T-helper 1 cell treated with Interleukin-12 subunit alpha and Interleukin-12 subunit beta and Interleukin-4 antibody, amounts not matched to agents 30 μg/mL and 1 μg/mL, for 36 hours (primary cell): ENCODE data around the gene ZFR2.
"Not testable (repeated sequence)": the region's sequence is repeated elsewhere in the genome, so short reads cannot be mapped to it uniquely, and the experiment has no call there.

Source experiments
- H3K27ac Mint-ChIP-seq: one replicate; pipeline ENCODE4 v1.8.0; 2021; ENCODE audit warnings: mild to moderate bottlenecking, mixed read lengths
- H3K27me3 Mint-ChIP-seq: one replicate; pipeline ENCODE4 v1.8.0; 2021; ENCODE audit warnings: low read depth, mixed read lengths
- H3K36me3 Mint-ChIP-seq: one replicate; pipeline ENCODE4 v1.8.0; 2021; ENCODE audit warnings: low read depth, mixed read lengths
- H3K4me1 Mint-ChIP-seq: one replicate; pipeline ENCODE4 v1.8.0; 2021; ENCODE audit warnings: low read depth, mixed read lengths
- H3K4me3 Mint-ChIP-seq: one replicate; pipeline ENCODE4 v1.8.0; 2021; ENCODE audit warnings: mild to moderate bottlenecking, moderate library complexity, mixed read lengths
- H3K9me3 Mint-ChIP-seq: one replicate; pipeline ENCODE4 v1.8.0; 2021; ENCODE audit warnings: mixed read lengths

ZFR2 gene

GRCh38 chr19:3868770-3869456 is at the start of gene ZFR2:
ZFR2 (minus strand) TSS chr19:3869038; CDS start chr19:3869017, 21 bp downstream.
- H3K4me1 Mint-ChIP-seq: peaks cover 3% of the 10 kb centered on the region
- peaks cover 5% of the 10 kb centered on the region for H3K9me3 Mint-ChIP-seq
- H3K36me3 Mint-ChIP-seq: peaks cover 2% of the 10 kb centered on the region
- H3K27ac Mint-ChIP-seq: no peak within 1 kb of the TSS
- H3K27me3 Mint-ChIP-seq: peaks cover 36% of the 10 kb centered on the region
- no peak within 1 kb of the TSS for H3K4me3 Mint-ChIP-seq

- H3K9me3 Mint-ChIP-seq: peaks cover 15% of the 10 kb centered on the region
- H3K4me3 Mint-ChIP-seq: no peak overlapping the region
- H3K27me3 Mint-ChIP-seq: no peaks in the 10 kb centered on the region
- H3K27ac Mint-ChIP-seq: no peak overlapping the region
- H3K36me3 Mint-ChIP-seq: no peaks in the 10 kb centered on the region
- no peaks in the 10 kb centered on the region for H3K4me1 Mint-ChIP-seq
Observed at GRCh38 chr19:3916033-3916432, 47.2 kb upstream of the ZFR2 start.

- H3K36me3 Mint-ChIP-seq: no peaks in the 10 kb centered on the region
- no peaks in the 10 kb centered on the region for H3K4me1 Mint-ChIP-seq
- H3K27me3 Mint-ChIP-seq: no peaks in the 10 kb centered on the region
- H3K27ac Mint-ChIP-seq: no peak overlapping the region
- H3K9me3 Mint-ChIP-seq: peaks cover 15% of the 10 kb centered on the region
- no peak overlapping the region for H3K4me3 Mint-ChIP-seq
Observed at GRCh38 chr19:3914199-3914598, 45.4 kb upstream of the ZFR2 start.

GRCh38 chr19:3910105-3910504 is 41.3 kb upstream of the ZFR2 start:
- Mint-ChIP-seq H3K27ac (no peak overlapping the region), H3K9me3 (peaks cover 11% of the 10 kb centered on the region), H3K4me3 (no peak overlapping the region), H3K36me3 (no peaks in the 10 kb centered on the region), H3K4me1 (no peaks in the 10 kb centered on the region), H3K27me3 (no peaks in the 10 kb centered on the region)

GRCh38 chr19:3908266-3909054 is 39.6 kb upstream of the ZFR2 start:
- Mint-ChIP-seq H3K4me3 (no peak overlapping the region), H3K27me3 (no peaks in the 10 kb centered on the region), H3K9me3 (peaks cover 11% of the 10 kb centered on the region), H3K27ac (no peak overlapping the region), H3K36me3 (no peaks in the 10 kb centered on the region), H3K4me1 (no peaks in the 10 kb centered on the region)

GRCh38 chr19:3907626-3908265 is 38.9 kb upstream of the ZFR2 start:
- peaks cover 11% of the 10 kb centered on the region for H3K9me3 Mint-ChIP-seq
- H3K36me3 Mint-ChIP-seq: no peaks in the 10 kb centered on the region

GRCh38 chr19:3904233-3904632 is 35.4 kb upstream of the ZFR2 start:
- H3K9me3 Mint-ChIP-seq: peaks cover 2% of the 10 kb centered on the region
- H3K4me3 Mint-ChIP-seq: no peak overlapping the region
- H3K36me3 Mint-ChIP-seq: no peaks in the 10 kb centered on the region
- H3K27ac Mint-ChIP-seq: no peak overlapping the region
- H3K4me1 Mint-ChIP-seq: no peaks in the 10 kb centered on the region
- no peaks in the 10 kb centered on the region for H3K27me3 Mint-ChIP-seq

More at GRCh38 chr19:3907626-3908265, 38.9 kb upstream of the ZFR2 start:
- H3K4me3 Mint-ChIP-seq: no peak overlapping the region
- H3K27ac Mint-ChIP-seq: no peak overlapping the region
- H3K4me1 Mint-ChIP-seq: no peaks in the 10 kb centered on the region
- no peaks in the 10 kb centered on the region for H3K27me3 Mint-ChIP-seq

- Mint-ChIP-seq H3K36me3 (no peaks in the 10 kb centered on the region), H3K9me3 (peaks cover 4% of the 10 kb centered on the region), H3K27ac (no peak overlapping the region), H3K4me1 (peaks cover 3% of the 10 kb centered on the region), H3K4me3 (no peak overlapping the region), H3K27me3 (no peaks in the 10 kb centered on the region)
Observed at GRCh38 chr19:3902317-3902973, 33.6 kb upstream of the ZFR2 start.

- no peaks in the 10 kb centered on the region for H3K27me3 Mint-ChIP-seq
- H3K4me1 Mint-ChIP-seq: peaks cover 3% of the 10 kb centered on the region
- no peaks in the 10 kb centered on the region for H3K36me3 Mint-ChIP-seq
- H3K4me3 Mint-ChIP-seq: no peak overlapping the region
- no peak overlapping the region for H3K27ac Mint-ChIP-seq
- peaks cover 4% of the 10 kb centered on the region for H3K9me3 Mint-ChIP-seq
Observed at GRCh38 chr19:3899531-3900294, 30.9 kb upstream of the ZFR2 start.

- peaks cover 4% of the 10 kb centered on the region for H3K9me3 Mint-ChIP-seq
- H3K4me3 Mint-ChIP-seq: no peak overlapping the region
- no peak overlapping the region for H3K27ac Mint-ChIP-seq
- H3K27me3 Mint-ChIP-seq: no peaks in the 10 kb centered on the region
- H3K4me1 Mint-ChIP-seq: peaks cover 3% of the 10 kb centered on the region
- H3K36me3 Mint-ChIP-seq: no peaks in the 10 kb centered on the region
Observed at GRCh38 chr19:3898426-3898825, 29.6 kb upstream of the ZFR2 start.

GRCh38 chr19:3897936-3898335 is 29.1 kb upstream of the ZFR2 start:
- no peaks in the 10 kb centered on the region for H3K27me3 Mint-ChIP-seq

GRCh38 chr19:3895788-3896187 is 26.9 kb upstream of the ZFR2 start:
- peaks cover 3% of the 10 kb centered on the region for H3K4me1 Mint-ChIP-seq
- H3K4me3 Mint-ChIP-seq: no peak overlapping the region
- H3K36me3 Mint-ChIP-seq: no peaks in the 10 kb centered on the region
- no peak overlapping the region for H3K27ac Mint-ChIP-seq
- no peaks in the 10 kb centered on the region for H3K27me3 Mint-ChIP-seq
- peaks cover 4% of the 10 kb centered on the region for H3K9me3 Mint-ChIP-seq

More at GRCh38 chr19:3897936-3898335, 29.1 kb upstream of the ZFR2 start:
- no peak overlapping the region for H3K4me3 Mint-ChIP-seq
- peaks cover 4% of the 10 kb centered on the region for H3K9me3 Mint-ChIP-seq
- H3K27ac Mint-ChIP-seq: no peak overlapping the region
- H3K36me3 Mint-ChIP-seq: no peaks in the 10 kb centered on the region
- peaks cover 3% of the 10 kb centered on the region for H3K4me1 Mint-ChIP-seq

- not testable (repeated sequence) for H3K27me3 Mint-ChIP-seq, H3K27ac Mint-ChIP-seq, H3K36me3 Mint-ChIP-seq, H3K4me3 Mint-ChIP-seq, H3K9me3 Mint-ChIP-seq, H3K4me1 Mint-ChIP-seq
Observed at GRCh38 chr19:3894959-3895358, 26.1 kb upstream of the ZFR2 start.
